HepG2 (cell line): Measurements from ENCODE around the gene TARBP2.

Experiments
- ETS1 ChIP-seq: sonication (generic); formaldehyde crosslinking; IDR thresholded peaks from 2 replicates; pipeline ENCODE4 v1.4.0; 2020; ENCODE audit warnings: missing genetic modification reagents
- ZNF570 ChIP-seq: sonication (generic); formaldehyde crosslinking; IDR thresholded peaks from 2 replicates; pipeline ENCODE4 v1.4.0; 2020; ENCODE audit warnings: mild to moderate bottlenecking, missing genetic modification reagents, borderline replicate concordance
- ZNF629 ChIP-seq: sonication (generic); formaldehyde crosslinking; conservative IDR thresholded peaks from 2 replicates; pipeline ENCODE4 v1.5.0; 2020; ENCODE audit warnings: missing genetic modification reagents

GRCh38 chr12:53459097-53459496 is 42.0 kb upstream of the TARBP2 start:
- TF ChIP-seq ZNF570 (CRISPR knock-in tag): no peak
- TF ChIP-seq ZNF629 (CRISPR knock-in tag): no peak
- no peak for TF ChIP-seq ETS1 (CRISPR knock-in tag)
